ENCODE data around the gene CENATAC. TPM values are rescaled to one million over a fixed set of nuclear protein-coding genes. Genes with fewer than 3 reads are reported as not detected.
A peak's percentile ranks its signal among the peaks of the same experiment; 100 is the strongest.

CENATAC gene
- total and polyA plus RNA-seq, 9 of the 15 experiments (the other 6 are each of a cell fraction or from before 2014, with no cell fraction given) = 2.4 to 25.5 (median 13.7) TPM

DNA sequence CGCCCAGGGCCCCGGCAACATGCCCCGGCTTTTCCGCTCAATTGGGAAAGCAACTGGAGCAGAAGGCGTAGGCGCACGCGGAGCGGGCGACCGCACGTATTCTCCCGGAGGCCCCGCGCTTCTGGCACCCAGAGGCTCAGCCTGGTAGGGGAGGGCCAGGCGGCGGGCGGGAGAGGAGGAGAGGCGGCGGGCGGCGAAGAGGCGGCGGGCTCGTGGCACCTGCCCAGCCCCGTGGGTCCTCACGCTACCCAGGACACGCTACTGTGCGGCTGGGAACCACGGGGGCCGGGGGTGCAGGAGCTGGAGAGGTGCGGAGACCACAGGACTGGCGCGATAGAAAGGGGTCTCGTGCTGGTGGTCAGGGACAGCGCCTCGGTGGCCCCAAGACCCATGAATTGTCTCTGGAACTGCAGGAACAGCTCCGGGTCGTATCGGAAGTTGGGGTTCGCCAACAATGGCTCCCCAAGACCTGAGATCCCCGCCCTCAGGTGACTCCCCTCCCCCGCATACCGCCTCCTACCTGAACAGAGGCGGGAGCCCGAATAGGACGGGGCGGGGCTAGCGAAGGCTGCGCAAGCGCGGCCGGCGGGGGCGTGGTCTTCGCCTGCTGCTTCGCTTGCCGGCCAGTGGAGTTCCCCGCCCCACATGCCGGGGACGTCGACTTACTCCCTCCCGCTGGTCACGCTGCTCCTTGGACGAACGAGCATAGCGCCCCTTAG lies 32.5 kb downstream of the CENATAC start, which contains the start of gene SLC37A4 (continued):
- TF ChIP-seq ATF1 (CRISPR knock-in tag; IDR thresholded peaks at IDR 0.05) (peak; percentile 25; the same call in 1 of the 2 replicates), ATF1 (tag; IDR thresholded peaks at IDR 0.05) (peak; percentile 80), KHSRP (IDR thresholded peaks at IDR 0.05) (no peak), SETDB1 (IDR thresholded peaks at IDR 0.05; ENCODE audit: low read length) (peak; percentile 61), PCBP1 (IDR thresholded peaks at IDR 0.05; ENCODE audit: low read depth, low read length, poor library complexity, severe bottlenecking) (peak; percentile 83), ILF3 (IDR thresholded peaks at IDR 0.05; ENCODE audit: borderline replicate concordance) (no peak), FOXK2 (conservative IDR thresholded peaks at IDR 0.05 in 1 of 2, IDR thresholded peaks at IDR 0.05 in 1 of 2; ENCODE audit: low read depth in 2 of 2) (0 out of 4 replicates have a peak, but pooled peaks of 1 of the 2 experiments have one; percentile 23), SIRT6 (IDR thresholded peaks at IDR 0.05; ENCODE audit: low read depth, low read length) (no peak), RAD51 (IDR thresholded peaks at IDR 0.05; ENCODE audit: borderline replicate concordance, low read depth) (0 out of 2 replicates have a peak, but pooled peaks have one; percentile 39), MEIS2 (IDR thresholded peaks at IDR 0.05; ENCODE audit: partially characterized antibody) (peak; percentile 85), MTA1 (IDR thresholded peaks at IDR 0.05; ENCODE audit: borderline replicate concordance) (no peak), ELF1 (tag; IDR thresholded peaks at IDR 0.05) (no peak)
- TF ChIP-seq, protein P1, sequence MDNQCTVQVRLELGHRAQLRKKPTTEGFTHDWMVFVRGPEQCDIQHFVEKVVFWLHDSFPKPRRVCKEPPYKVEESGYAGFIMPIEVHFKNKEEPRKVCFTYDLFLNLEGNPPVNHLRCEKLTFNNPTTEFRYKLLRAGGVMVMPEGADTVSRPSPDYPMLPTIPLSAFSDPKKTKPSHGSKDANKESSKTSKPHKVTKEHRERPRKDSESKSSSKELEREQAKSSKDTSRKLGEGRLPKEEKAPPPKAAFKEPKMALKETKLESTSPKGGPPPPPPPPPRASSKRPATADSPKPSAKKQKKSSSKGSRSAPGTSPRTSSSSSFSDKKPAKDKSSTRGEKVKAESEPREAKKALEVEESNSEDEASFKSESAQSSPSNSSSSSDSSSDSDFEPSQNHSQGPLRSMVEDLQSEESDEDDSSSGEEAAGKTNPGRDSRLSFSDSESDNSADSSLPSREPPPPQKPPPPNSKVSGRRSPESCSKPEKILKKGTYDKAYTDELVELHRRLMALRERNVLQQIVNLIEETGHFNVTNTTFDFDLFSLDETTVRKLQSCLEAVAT (IDR thresholded peaks at IDR 0.05) = 0 out of 4 replicates have a peak, but pooled peaks of 1 of the 2 experiments have one; percentile 10
- TF ChIP-seq, protein P2, sequence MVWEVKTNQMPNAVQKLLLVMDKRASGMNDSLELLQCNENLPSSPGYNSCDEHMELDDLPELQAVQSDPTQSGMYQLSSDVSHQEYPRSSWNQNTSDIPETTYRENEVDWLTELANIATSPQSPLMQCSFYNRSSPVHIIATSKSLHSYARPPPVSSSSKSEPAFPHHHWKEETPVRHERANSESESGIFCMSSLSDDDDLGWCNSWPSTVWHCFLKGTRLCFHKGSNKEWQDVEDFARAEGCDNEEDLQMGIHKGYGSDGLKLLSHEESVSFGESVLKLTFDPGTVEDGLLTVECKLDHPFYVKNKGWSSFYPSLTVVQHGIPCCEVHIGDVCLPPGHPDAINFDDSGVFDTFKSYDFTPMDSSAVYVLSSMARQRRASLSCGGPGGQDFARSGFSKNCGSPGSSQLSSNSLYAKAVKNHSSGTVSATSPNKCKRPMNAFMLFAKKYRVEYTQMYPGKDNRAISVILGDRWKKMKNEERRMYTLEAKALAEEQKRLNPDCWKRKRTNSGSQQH (CRISPR knock-in tag; IDR thresholded peaks at IDR 0.05) = no peak
- TF ChIP-seq, protein P3, sequence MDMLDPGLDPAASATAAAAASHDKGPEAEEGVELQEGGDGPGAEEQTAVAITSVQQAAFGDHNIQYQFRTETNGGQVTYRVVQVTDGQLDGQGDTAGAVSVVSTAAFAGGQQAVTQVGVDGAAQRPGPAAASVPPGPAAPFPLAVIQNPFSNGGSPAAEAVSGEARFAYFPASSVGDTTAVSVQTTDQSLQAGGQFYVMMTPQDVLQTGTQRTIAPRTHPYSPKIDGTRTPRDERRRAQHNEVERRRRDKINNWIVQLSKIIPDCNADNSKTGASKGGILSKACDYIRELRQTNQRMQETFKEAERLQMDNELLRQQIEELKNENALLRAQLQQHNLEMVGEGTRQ (CRISPR knock-in tag; IDR thresholded peaks at IDR 0.05) = peak; percentile 76
- TF ChIP-seq, protein P4, sequence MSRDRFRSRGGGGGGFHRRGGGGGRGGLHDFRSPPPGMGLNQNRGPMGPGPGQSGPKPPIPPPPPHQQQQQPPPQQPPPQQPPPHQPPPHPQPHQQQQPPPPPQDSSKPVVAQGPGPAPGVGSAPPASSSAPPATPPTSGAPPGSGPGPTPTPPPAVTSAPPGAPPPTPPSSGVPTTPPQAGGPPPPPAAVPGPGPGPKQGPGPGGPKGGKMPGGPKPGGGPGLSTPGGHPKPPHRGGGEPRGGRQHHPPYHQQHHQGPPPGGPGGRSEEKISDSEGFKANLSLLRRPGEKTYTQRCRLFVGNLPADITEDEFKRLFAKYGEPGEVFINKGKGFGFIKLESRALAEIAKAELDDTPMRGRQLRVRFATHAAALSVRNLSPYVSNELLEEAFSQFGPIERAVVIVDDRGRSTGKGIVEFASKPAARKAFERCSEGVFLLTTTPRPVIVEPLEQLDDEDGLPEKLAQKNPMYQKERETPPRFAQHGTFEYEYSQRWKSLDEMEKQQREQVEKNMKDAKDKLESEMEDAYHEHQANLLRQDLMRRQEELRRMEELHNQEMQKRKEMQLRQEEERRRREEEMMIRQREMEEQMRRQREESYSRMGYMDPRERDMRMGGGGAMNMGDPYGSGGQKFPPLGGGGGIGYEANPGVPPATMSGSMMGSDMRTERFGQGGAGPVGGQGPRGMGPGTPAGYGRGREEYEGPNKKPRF (IDR thresholded peaks at IDR 0.05; ENCODE audit: low read depth, low read length) = no peak
